Measurements from ENCODE around the gene PRR29. TPM values are rescaled to one million over a fixed set of nuclear protein-coding genes. Genes with fewer than 3 reads are reported as not detected.

The PRR29 gene
- total RNA-seq, 4 donors from 2014 or later, result 0.09 TPM; not detected in 3

GRCh38 chr17:63997341-63998048 lies 656 bp upstream of the PRR29 start:
- intact Hi-C loops (cut with DNase I), result no loop called here
- H3K27ac ChIP-seq, result peak overlapping the region in 2 of 4 donors; percentile 8 to 38
- no peaks in the 10 kb centered on the region for H3K36me3 ChIP-seq
- peaks cover 0 to 74% (median 4%) of the 10 kb centered on the region in 4 donors for H3K27me3 ChIP-seq
- 11 to 19% methylated on average over 14 to 16 of the region's 19 CpGs for WGBS, 2 donors
- H3K4me3 ChIP-seq, result peak overlapping the region in 3 of 4 donors; percentile 48 to 68 (median 52)
- no peaks in the 10 kb centered on the region for H3K9me3 ChIP-seq
- TF ChIP-seq CTCF (IDR thresholded peaks at IDR 0.05) (no peak), POLR2A (IDR thresholded peaks at IDR 0.05) (no peak)
- peaks cover 12 to 23% (median 14%) of the 10 kb centered on the region in 3 donors for H3K4me1 ChIP-seq
- no peak for DNase-seq

- intact Hi-C loops (cut with DNase I), result no loop called here
- TF ChIP-seq CTCF (IDR thresholded peaks at IDR 0.05), result no peak
- TF ChIP-seq POLR2A (IDR thresholded peaks at IDR 0.05), result no peak
- Histone ChIP-seq H3K27ac (peak overlapping the region in 3 of 4 donors; percentile 1 to 38 (median 8)), H3K4me3 (peak overlapping the region; percentile 9 to 68 (median 50)), H3K4me1 (peaks cover 12 to 23% (median 14%) of the 10 kb centered on the region in 3 donors), H3K27me3 (peaks cover 0 to 61% (median 4%) of the 10 kb centered on the region in 4 donors), H3K36me3 (no peaks in the 10 kb centered on the region), H3K9me3 (no peaks in the 10 kb centered on the region)
- DNase-seq, result no peak
- WGBS, 2 donors, result 15 to 69% methylated on average over 2 to 10 of the region's 33 CpGs
Measured at GRCh38 chr17:63998721-63999679, 849 bp downstream of the PRR29 start.

DNA sequence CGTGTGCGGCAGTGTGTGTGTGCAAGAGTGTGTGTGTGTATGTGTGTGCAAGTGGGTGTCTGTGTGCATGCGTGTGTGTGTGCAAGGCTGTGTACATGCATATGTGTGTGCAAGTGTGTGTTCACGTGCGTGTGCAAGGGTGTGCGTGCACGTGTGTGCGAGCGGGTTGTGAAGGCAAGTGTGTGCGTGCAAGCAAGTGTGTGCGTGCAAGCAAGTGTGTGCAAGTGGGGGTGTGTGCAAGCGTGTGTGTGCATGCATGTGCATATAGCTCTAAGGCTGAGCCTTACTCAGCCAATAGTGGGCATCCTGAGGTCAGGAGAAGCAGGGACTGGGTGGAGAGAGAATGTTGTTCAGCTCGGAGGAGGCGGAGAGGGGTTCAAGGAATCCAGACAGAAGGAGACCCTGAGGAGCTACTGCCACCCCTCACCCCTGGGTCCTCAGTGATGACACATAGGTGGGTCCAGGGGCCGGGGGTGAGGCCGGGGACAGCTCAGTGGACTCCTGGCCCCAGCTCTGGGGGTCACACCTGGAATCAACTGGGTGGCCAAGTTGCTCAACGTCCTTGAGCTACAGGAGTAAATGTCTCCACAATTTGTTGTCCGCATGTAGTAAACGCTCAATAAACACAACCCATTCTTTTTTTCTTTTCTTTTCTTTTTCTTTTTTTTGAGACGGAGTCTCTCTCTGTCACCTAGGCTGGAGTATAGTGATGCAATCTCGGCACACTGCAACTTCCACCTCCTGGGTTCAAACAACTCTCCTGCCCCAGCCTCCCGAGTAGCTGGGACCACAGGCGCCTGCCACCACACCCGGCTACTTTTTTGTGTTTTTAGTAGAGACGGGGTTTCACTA lies 1.8 kb downstream of the PRR29 start:
- H3K9me3 ChIP-seq, result no peaks in the 10 kb centered on the region
- no peak for DNase-seq
- TF ChIP-seq POLR2A (IDR thresholded peaks at IDR 0.05), result no peak
- no peak for TF ChIP-seq CTCF (IDR thresholded peaks at IDR 0.05)
- no peak overlapping the region for H3K4me3 ChIP-seq
- peaks cover 12 to 23% (median 14%) of the 10 kb centered on the region in 3 donors for H3K4me1 ChIP-seq
- H3K27ac ChIP-seq, result no peak overlapping the region
- WGBS, 2 donors, result 75 to 76% methylated on average over 24 to 25 of the region's 25 CpGs
- intact Hi-C loops (cut with DNase I), result no loop called here
- H3K27me3 ChIP-seq, result peaks cover 0 to 55% (median 4%) of the 10 kb centered on the region in 4 donors
- H3K36me3 ChIP-seq, result no peaks in the 10 kb centered on the region

DNA sequence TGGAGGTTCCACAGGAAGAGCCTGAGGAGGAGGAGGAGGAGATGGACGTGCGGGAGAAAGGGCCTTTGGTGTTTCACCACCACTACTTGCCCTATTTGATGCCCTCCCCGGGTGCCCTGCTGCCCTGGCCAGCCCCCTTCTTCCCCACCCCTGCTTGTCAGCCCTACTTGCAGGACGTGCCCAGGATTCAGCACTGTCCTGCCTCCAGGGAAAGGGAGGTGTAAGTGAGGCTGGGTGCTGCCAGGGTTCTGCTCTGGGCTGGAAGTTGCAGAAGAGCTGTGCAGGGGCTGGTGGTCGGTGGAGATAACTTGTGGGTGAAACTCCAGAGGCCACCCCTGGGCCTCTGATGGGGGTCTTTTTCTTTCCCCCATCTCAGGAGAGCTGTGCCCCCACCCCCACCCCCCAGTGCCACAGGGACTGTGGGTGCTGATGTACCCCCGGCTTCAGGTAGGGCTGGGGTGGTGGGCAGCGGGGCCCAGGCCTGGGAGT lies 3.0 kb downstream of the PRR29 start:
- WGBS, 2 donors, result 60 to 80% methylated on average over 1 to 5 of the region's 7 CpGs
- no peak for DNase-seq
- peaks cover 12 to 33% (median 14%) of the 10 kb centered on the region in 3 donors for H3K4me1 ChIP-seq
- H3K9me3 ChIP-seq, result no peaks in the 10 kb centered on the region
- intact Hi-C loops (cut with DNase I), result no loop called here
- H3K27me3 ChIP-seq, result peaks cover 0 to 45% (median 4%) of the 10 kb centered on the region in 4 donors
- H3K36me3 ChIP-seq, result no peaks in the 10 kb centered on the region
- no peak for TF ChIP-seq CTCF (IDR thresholded peaks at IDR 0.05)
- H3K4me3 ChIP-seq, result no peak overlapping the region
- peak overlapping the region in 2 of 4 donors; percentile 44 to 76 for H3K27ac ChIP-seq

All from esophagus squamous epithelium (tissue), 5 donors.